NCI-H1092 (cell line): ENCODE measurements around the gene GBF1.
"Not testable (repeated sequence)": the region's sequence is repeated elsewhere in the genome, so short reads cannot be mapped to it uniquely, and the experiment has no call there.

ENCODE experiments used
- DNase-seq: peaks from one replicate; lab custom pipeline; 2025; lab: John Stamatoyannopoulos, UW

The GBF1 gene, protein sequence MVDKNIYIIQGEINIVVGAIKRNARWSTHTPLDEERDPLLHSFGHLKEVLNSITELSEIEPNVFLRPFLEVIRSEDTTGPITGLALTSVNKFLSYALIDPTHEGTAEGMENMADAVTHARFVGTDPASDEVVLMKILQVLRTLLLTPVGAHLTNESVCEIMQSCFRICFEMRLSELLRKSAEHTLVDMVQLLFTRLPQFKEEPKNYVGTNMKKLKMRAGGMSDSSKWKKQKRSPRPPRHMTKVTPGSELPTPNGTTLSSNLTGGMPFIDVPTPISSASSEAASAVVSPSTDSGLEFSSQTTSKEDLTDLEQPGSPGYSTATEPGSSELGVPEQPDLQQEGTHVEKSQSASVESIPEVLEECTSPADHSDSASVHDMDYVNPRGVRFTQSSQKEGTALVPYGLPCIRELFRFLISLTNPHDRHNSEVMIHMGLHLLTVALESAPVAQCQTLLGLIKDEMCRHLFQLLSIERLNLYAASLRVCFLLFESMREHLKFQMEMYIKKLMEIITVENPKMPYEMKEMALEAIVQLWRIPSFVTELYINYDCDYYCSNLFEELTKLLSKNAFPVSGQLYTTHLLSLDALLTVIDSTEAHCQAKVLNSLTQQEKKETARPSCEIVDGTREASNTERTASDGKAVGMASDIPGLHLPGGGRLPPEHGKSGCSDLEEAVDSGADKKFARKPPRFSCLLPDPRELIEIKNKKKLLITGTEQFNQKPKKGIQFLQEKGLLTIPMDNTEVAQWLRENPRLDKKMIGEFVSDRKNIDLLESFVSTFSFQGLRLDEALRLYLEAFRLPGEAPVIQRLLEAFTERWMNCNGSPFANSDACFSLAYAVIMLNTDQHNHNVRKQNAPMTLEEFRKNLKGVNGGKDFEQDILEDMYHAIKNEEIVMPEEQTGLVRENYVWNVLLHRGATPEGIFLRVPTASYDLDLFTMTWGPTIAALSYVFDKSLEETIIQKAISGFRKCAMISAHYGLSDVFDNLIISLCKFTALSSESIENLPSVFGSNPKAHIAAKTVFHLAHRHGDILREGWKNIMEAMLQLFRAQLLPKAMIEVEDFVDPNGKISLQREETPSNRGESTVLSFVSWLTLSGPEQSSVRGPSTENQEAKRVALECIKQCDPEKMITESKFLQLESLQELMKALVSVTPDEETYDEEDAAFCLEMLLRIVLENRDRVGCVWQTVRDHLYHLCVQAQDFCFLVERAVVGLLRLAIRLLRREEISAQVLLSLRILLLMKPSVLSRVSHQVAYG (N-terminal part only)

DNA sequence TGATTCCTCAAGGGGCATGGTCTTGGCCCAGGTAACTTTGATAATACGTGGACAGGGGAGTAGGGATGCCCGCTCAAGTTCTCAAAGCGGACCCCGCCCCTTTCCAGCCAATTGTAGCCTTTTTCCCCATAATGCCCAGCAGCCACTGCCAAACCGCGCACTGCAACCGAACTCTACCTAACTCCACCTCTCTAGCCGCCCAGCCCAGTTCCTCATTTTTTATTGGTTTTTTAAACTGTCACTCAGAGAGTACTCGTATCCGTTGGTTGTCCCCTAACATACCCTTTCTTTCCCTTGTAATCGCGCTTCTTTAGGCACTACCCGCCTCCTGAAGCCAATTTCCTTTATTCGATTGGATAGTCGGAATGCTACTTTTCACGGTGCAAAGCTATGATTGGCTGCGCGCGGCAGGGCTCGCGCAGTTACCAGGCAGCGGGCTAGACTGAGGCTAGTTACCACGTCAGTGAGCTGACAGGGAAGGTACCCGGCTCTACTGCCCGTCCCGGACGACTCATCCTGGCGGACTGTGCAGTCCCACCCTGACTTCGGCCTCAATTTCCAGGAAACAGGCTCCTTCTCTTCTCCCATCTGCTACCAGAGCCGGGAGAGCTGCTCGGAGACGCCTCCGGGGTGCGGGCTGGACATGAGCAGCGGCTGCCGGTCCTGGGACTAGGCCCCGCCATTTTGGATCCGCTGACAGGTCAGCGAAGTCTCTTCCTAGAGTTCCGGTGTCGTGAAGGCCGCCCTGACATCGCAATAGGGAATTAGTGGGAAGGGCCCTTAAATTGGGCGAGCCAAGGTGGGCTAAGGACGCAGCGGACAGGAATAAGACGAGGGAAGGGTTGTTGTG is at the start of gene GBF1:
TSS of gene GBF1 (plus strand) at position 451 of the 850 bp plus-strand sequence. CDS start 13,407 bp downstream, outside the sequence.
- peak; percentile 98 for DNase-seq

DNA sequence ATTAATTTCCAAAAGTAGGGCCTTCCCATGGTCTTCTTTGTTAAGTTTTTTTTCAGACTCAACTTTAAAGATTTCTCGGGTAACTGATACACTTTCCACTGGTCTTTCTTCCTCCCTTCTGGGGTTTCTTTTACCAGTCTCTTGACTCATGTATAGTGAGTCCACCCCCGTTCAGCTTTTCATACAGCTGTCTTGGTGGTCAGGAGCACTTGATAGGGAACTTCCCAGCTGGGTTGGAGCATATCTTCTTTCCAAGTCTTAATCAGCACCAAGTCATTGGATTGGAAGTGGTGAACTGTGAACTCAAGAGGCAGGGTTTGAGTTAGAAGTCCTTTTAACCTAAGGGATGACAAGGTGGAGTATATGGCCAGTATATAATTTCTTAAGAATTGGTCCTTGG is 48.4 kb upstream of the GBF1 start:
- DNase-seq = no peak

DNA sequence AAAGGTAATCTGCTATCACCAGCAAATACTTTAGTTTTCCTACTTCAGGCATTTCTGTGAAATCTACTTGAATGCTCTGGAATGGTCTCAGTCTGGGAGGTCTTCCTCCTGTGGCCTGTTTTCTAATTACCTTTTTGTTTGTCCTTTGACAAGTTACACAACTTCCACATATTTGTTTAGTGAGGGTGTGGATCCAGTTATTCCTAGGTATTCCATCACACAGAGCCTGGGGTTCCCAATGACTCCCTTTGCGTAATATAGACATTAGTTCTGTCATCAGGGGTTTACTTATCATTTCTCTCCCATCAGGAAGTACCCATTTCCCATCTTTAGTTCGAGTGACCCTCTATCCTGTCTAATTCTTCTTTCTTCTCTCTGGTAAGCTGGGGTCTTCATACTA is 47.3 kb upstream of the GBF1 start:
- DNase-seq = no peak

DNA sequence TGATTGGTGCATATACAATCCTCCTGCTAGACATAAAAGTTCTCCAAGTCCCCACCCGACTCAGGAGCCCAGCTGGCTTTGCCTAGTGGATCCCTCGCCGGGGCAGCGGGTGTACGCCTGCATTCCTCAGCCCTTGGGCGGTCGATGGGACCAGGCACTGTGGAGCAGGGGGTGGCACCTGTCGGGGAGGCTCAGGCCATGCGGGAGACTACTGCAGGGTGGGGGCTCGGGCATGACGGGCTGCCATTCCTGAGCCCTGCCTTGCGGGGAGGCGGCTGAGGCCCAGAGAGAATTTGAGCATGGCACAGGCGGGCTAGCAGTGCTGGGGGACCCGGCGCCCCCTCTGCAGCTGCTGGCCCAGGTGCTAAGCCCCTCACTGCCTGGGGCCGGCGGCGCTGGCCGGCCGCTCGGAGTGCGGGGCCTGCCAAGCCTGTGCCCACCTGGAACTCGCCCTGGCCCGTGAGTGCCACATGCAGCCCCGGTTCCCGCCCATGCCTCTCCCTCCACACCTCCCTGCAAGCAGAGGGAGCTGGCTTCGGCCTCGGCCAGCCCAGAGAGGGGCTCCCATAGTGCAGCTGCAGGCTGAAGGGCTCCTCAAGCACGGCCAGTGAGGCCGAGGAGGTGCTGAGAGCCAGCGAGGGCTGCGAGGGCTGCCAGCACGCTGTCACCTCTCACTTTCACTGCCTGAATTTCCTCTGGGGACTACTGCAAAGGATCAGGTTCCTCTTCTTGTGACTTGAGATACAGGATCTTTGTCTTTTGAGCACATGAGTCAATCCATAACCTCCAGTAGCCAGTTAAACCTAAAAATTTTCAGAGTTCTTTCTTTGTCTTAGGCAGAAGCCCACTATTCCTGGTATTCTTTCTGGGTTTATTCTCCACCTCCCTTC is 44.3 kb upstream of the GBF1 start:
- DNase-seq = no peak

DNA sequence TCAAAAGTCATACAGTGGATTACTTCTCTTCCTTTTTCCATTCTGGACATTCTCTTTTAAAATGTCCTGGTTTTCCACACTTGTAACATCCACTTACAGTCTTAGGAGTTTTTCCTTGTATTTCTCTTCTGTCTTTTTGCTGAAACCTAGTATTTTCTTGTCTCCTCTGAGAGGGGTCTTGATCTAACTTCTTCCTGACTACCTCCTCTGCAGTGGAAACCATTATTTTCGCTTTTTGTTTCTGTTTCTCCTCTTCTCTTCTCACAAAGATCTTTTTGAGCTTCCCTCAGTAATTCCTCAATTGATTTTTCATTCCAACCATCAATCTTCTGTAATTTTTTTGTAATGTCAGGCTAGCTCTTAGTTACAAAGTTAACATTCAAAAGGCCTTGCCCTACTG is 42.9 kb upstream of the GBF1 start:
- no peak for DNase-seq

DNA sequence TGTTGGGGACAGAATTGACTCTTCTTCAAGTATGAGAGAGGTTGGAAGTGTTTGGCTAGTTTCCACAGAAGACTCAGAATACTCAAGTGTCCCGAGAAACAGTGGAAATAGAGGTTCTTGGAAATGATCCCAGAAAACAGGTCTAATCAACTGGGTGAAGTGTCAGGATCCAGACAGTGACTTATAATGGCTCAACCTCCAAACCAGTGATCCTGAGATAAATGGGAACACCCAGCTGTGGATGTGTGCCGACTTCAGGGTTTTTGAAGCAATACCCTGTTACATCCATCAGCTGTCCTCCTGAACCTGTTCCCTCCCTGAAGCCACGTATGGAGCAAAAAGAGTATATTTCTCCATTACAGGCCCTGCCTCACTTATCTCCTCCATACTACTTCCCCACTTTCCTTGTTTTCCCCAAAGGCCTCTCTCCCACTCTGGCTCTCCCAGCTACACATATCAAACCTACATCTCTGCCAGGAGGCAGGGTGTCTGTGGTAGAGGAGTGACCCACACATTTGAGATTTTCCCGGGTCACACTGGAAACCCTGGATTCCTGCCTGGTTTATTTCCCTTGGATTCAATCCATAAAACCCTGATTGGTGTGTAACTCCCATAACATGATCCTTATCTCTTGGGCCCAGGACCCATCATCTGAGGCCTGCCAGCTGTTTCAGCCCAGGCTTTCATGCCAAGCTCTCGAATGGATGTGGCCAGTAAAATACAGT is 36.9 kb upstream of the GBF1 start:
- peak; percentile 2 for DNase-seq

DNA sequence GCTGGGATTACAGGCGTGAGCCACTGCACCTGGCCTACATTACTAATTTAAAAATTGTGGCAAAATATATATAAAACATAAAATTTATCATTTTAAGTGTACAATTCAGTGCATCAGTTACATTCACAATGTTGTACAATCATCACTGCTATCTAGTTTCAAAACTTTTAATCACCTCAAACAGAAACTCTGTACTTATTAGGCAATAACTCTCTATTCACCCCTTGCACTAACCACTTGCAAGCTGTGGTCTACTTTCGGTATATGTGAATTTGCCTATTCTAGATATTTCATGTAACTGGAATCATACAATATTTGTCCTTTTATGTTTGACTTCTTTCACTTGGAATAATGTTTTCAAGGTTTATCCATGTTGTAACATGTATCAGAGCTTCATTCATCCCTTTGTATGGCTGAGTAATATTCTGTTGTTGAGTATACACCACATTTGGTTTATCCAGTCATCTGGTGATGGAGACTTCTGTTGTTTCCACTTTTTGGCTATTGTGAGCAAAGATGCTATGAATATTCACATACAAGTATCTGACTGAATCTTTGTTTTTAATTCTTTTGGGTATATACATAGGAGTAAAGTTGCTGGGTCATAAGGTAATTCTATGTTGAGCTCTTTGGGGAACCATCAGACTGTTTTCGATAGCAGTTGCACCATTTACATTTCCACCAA is 33.6 kb upstream of the GBF1 start:
- DNase-seq = no peak

DNA sequence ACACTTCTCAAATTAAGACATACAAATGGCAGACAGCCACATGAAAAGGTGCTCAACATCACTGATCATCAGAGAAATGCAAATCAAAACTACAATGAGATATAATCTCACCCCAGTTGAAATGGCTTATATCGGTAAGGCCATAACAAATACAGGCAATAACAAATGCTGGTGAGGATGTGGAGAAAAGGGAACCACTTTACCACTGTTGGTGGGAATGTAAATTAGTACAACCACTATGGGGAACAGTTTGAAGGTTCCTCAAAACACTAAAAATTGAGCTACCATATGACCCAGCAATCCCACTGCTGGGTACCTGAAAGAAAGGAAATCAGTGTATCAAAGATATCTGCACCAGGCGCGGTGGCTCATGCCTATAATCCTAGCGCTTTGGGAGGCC is 31.7 kb upstream of the GBF1 start:
- not testable (repeated sequence) for DNase-seq

DNA sequence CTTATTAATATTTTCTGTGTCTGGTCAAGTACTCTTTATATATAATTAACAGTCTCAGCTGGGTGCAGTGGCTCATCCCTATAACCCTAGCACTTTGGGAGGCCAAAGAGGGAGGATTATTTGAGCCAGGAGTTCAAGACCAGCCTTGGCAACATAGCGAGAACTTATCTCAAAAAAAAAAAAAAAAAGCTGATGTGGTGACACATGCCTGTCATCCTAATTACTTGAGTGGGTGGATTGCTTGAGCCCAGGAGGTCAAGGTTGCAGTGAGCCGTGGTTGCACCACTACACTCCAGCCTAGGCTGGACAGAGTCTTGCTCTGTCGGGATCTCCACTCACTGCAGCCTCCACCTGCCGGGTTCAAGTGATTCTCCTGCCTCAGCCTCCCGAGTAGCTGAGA is 26.0 kb upstream of the GBF1 start:
- no peak for DNase-seq

DNA sequence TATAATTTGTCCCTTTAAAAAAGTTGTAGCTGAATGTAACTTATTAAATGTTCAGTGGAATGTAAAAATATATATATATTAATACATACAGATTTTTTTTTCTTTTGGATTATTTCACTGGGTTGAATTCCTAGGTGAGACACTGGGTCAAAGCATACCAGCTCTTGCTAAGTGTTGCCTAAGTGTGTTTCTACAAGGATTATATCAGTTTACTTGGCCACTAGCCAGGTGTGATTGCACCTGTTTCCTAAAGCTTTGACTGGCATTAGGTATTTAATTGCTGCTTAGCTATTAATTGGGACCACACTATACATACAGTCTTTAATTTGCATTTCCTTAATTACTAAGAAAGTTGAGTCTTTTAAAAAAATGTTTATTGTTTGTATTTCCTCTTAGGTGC is 24.7 kb upstream of the GBF1 start:
- no peak for DNase-seq

DNA sequence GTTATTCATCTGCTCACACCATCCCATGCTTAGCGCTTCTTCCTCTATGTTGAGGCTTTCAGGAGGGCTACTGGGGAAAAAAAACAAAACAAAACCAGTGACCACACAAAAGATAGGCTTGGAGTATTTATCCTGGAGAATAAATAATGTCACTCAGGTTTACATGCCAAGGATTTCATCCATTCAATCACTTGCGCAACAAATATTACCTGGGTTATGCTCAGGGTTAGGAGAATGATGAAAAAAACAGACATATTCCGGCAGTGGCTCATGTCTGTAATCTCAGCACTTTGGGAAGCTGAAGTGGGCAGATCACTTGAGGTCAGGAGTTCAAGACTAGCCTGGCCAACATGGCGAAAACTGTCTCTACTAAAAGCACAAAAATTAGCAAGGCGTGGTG is 22.5 kb upstream of the GBF1 start:
- DNase-seq = no peak

DNA sequence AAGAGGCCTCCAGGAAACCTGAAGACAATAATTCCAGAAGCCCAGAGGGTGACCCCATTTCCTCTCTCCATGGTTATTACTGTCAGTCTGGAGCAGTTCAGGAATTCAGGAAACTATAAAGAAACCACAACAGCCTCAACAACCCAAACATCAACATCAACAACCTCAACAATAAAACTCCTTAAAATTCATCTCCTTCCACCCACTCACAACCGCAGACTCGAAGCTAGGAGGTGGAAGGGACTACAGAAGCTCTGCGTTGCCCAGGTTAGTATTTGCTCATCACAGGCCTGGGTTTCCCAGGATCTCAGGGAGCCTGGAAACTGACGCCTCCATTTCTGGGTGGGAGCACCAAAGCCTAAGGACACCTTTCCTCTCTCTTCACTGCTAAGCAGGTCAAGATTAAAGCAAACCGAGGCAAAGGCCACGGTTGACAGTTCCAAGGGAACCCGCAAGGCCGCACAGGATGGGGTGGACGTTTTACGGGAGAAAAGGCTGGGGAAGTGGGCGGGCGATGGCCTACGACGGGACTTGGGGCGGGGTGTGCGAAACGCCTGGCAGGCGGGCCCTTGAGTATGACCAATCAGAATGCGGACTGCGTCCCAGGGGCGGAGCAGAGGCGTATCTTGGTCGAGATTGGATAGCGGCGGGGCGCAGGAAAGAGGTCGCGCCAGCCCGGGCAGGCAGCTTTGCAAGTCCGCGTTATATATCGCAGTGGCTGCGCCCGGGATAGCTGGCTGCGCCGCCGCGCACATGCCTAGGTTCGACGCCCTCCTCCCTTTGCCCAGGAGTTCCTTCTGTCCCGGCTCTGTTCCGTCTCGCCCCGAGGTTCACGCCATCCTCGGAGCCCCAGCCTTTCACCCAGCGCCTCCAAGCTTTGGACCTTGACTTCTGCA is 19.4 kb upstream of the GBF1 start, which contains the start of gene ELOVL3:
TSS of gene ELOVL3 (plus strand) at position 654 of the 896 bp plus-strand sequence. CDS start 250 bp downstream, outside the sequence.
- DNase-seq = peak; percentile 61

DNA sequence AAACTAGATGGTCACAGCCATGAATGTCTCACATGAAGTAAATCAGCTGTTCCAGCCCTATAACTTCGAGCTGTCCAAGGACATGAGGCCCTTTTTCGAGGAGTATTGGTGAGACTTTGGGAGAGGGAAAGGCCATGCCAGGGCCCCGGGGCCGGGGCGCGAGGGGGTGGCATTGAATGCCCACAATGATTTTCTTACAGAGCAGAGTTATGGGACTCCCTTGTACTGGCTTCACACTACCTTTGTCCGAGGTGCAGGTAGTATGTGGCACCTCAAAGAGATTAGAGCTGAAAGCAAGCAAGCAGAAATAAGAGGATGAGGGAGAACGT is 18.8 kb upstream of the GBF1 start:
- no peak for DNase-seq

DNA sequence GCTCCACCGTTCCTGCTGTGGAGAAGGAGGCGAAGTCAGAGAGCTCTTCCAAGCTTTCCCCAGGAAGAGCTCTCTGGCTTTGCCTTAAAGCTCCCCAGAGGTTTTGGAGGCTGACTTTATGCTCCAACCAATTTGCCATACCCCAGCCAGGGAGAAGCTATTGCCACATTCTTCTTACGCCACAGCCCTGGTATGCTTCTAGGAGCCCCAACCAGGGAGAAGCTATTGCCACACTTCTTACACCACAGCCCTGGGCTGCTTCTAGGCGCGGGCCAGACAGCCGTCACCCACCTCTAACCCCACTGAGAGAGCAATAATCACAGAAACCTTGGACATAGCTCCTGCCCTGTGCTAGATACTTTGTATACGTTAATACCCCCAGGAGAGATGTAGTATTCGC is 18.3 kb upstream of the GBF1 start:
- no peak for DNase-seq

DNA sequence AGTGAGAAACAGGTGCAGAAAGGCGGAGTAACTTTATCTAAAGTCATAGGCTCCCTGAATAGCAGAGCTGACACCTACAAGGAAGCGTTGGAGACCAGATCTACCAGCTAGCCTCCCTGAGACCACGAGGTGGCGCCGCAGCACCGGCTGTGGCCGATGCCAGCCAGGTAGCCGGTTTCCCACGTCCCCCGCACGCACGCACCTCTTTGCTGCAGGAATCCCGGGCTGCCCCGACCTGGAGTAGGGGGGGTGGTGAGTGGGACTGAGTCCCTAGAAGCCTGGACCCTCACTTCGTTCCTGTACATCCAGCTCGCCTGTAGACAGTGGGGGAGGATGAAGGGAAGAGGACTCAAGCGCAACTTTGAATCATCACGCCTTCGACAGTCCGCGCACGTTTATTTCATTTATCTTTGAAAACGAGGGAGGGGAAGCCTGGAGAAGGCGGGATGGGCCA is 15.5 kb upstream of the GBF1 start:
- peak; percentile 48 for DNase-seq

DNA sequence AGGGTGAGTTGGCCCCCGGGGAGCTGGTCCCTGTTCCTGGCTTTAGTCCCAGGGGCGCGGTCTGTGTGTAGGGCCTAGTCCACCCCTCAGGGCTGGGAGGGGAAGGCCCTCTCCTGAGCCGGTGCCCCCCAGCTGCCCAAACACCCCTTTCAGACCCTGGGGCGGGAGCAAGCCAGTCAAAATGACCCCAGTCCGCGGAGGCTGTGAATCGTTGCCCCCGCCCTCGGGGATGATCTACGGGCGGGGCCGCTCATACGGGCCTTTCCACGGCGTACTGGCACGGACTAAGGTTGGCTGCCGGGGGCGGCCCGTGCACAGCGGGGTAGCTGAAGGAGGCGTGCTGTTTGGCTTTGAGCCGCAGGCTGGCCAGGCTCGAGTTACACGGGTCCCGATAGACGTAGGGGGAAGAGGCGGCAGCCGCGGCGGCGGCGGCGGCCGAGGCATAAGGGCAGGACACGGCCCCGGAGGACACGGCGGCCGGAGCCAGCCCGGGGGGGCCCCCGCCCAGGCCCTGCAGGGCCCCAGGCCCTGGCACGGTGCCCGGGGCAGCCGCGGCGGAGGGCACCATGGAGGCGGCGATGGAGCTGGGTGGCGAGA is 15.0 kb upstream of the GBF1 start:
- peak; percentile 15 for DNase-seq

DNA sequence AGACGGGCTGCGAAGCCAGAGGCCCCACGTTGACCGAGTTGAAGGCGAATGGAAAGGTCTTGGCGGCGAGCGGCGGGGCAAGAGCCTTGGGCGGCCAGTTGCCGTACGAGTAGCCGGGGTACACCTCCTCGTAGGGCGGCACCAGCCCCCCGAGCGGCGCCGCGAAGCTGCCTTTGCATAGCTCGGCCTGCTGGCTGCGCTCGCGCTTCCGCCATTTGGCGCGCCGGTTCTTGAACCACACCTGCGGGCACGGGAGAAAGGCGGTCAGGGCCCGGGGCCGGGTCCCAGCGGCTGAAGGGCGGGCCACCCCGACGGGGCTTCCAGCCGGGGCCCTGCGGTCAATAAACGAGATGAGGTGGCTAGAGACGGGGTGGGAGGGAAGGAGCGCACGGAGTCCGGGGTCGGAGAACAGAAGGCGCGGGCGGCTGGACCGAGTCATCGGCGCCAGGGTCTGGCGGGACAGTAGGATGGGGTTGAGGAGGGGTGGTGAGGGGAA is 14.4 kb upstream of the GBF1 start:
- DNase-seq = peak; percentile 9
